LNCaP clone FGC (cell line): ENCODE data around the gene IZUMO2.
"Not testable (repeated sequence)": the region's sequence is repeated elsewhere in the genome, so short reads cannot be mapped to it uniquely, and the experiment has no call there.

ENCODE experiments used
- DNase-seq: peaks from one replicate; pipeline ENCODE4 v3.0.0-alpha.2; 2011; ENCODE audit warnings: low read depth
- H3K4me3 ChIP-seq: 2 replicates; pipeline ENCODE4 v1.5.1; 2011; ENCODE audit warnings: mild to moderate bottlenecking, low read depth, low read length, control low read depth
- TF ChIP-seq, protein P1 (sequence below): IDR thresholded peaks from 2 replicates; pipeline ENCODE4 v1.5.1; 2012; ENCODE audit warnings: mild to moderate bottlenecking; ENCODE audit not compliant: control insufficient read depth, insufficient read depth; ENCODE audit errors: extremely low read depth

IZUMO2 gene

GRCh38 chr19:50147462-50148423 is 15.3 kb downstream of the IZUMO2 start:
- H3K4me3 ChIP-seq = peak overlapping the region; percentile 62
- TF ChIP-seq, protein P1, sequence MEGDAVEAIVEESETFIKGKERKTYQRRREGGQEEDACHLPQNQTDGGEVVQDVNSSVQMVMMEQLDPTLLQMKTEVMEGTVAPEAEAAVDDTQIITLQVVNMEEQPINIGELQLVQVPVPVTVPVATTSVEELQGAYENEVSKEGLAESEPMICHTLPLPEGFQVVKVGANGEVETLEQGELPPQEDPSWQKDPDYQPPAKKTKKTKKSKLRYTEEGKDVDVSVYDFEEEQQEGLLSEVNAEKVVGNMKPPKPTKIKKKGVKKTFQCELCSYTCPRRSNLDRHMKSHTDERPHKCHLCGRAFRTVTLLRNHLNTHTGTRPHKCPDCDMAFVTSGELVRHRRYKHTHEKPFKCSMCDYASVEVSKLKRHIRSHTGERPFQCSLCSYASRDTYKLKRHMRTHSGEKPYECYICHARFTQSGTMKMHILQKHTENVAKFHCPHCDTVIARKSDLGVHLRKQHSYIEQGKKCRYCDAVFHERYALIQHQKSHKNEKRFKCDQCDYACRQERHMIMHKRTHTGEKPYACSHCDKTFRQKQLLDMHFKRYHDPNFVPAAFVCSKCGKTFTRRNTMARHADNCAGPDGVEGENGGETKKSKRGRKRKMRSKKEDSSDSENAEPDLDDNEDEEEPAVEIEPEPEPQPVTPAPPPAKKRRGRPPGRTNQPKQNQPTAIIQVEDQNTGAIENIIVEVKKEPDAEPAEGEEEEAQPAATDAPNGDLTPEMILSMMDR = peak; percentile 84
- peak; percentile 82 for DNase-seq

DNA sequence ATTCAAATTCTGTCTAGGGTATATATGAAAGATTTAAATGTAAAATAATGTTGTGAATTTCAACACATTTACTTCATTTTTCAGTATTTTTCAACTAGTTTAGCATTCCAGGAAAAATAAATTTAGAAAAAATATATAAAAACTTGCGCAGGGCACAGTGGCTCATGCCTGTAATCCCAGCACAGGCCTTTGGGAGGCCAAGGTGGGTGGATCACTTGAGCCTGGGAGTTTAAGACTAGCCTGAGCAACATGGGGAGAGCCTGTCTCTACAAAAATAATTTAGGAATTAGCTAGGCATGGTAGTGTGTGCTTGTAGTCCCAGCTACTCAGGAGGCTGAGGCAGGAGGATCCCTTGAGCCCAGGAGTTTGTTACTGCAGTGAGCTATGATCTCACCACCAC is 21.2 kb downstream of the IZUMO2 start:
- not testable (repeated sequence) for DNase-seq, H3K4me3 ChIP-seq

DNA sequence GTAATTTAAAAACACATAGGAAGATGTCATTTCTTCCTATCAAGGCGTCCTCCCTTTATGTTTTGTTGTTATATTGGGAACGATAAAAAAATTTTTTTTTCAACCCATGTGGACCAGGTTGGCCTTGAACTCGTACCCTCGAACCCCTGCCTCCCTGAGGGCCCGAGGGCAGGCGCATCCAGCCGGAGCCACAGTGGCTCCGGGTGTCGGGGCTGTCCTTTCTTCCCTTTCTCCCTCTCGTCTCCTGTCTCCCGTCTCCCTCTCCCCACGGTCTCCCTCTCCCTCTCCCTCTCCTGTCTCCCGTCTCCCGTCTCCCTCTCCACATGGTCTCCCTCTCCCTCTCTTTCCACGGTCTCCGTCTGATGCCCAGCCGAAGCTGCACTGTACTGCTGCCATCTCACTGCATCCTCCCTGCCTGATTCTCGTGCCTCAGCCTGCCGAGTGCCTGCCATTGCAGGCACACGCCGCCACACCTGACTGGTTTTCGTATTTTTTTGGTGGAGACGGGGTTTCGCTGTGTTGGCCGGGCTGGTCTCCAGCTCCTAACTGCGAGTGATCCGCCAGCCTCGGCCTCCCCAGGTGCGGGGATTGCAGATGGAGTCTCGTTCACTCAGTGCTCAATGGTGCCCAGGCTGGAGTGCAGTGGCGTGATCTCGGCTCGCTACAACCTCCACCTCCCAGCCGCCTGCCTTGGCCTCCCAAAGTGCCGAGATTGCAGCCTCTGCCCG is 22.8 kb downstream of the IZUMO2 start:
- H3K4me3 ChIP-seq, DNase-seq: not testable (repeated sequence)

DNA sequence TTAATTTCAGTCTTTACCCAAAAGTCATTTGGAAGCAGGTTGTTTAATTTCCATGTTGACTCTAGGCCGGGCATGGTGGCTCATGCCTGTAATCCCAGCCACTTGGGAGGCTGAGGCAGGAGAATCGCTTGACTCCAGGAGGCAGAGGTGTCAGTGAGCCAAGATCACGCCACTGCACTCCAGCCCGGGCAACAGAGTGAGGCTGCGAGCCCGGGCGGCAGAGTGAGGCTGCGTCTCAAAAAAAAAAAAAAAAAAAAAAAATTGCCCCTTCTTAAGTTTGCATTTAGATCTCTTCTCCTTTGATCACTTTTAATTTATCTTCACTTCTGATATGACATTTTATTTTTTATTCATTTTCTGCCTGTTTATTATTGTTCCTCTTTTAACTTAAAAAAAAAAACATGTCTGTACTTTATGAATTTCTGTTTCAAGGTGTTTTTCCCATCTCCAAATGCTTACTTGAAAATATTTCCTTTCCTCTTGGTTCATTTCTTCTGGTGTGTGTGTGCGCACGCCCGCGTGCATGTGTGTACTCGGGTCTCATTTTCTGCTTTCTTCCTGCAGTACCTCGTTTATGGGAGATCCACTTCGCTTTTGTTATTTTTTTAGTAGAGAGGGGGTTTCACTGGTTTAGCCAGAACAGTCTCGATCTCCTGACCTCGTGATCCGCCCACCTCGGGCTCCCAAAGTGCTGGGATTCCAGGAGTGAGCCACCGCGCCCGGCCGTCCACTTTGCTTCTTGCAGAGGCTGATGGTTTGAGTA is 26.3 kb downstream of the IZUMO2 start:
- H3K4me3 ChIP-seq = peak overlapping the region; percentile 26; the same call in 1 of the 2 replicates
- not testable (repeated sequence) for DNase-seq

GRCh38 chr19:50135856-50136602 is 27.1 kb downstream of the IZUMO2 start:
- H3K4me3 ChIP-seq, DNase-seq: not testable (repeated sequence)

GRCh38 chr19:50134777-50135719 is 28.0 kb downstream of the IZUMO2 start:
- not testable (repeated sequence) for DNase-seq, H3K4me3 ChIP-seq

- not testable (repeated sequence) for H3K4me3 ChIP-seq, DNase-seq
Observed at GRCh38 chr19:50133518-50134492, 29.3 kb downstream of the IZUMO2 start.

DNA sequence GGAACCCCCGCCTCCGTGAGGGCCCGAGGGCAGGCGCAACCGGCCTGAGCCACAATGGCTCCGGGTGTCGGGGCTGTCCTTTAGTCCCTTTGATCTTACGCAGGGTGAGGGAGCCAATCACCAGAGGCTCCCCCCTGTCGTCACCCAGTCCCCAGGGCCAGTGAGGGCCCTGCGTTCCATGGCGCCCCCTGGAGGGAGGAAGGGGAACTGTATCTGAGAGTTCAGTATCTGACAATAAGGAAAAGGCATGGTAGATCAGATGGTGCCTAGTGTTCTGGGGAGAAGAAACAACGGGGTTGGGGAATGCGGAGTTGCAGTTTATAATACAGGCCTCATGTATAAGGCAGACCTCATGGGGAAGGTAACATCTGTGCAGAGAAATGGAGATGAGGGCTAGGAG is 59.1 kb downstream of the IZUMO2 start:
- H3K4me3 ChIP-seq, DNase-seq: not testable (repeated sequence)

DNA sequence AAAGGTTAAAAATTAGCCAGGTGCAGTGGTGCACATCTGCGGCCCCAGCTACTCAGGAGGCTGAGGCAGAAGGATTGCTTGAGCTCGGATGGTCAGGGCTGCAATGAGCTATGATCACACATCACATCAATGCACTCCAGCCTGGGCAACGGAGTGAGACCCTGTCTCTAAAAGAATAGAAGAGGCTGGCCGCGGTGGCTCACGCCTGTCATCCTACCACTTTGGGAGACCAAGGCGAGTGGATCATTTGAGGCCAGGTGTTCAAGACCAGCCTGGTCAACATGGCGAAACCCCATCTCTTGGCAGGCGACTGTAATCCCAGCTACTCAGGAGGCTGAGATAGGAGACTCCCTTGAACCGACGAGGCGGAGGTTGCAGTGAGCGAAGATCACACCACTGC is 59.7 kb downstream of the IZUMO2 start:
- DNase-seq = not testable (repeated sequence)

More for the DNA sequence above, 59.7 kb downstream of the IZUMO2 start:
- not testable (repeated sequence) for H3K4me3 ChIP-seq
